ENCODE measurements around the gene CHAC2. TPM values are rescaled to one million over a fixed set of nuclear protein-coding genes. Genes with fewer than 3 reads are reported as not detected.
"Not testable (repeated sequence)": the region's sequence is repeated elsewhere in the genome, so short reads cannot be mapped to it uniquely, and the experiment has no call there.

The CHAC2 gene
- total RNA-seq, 1 donor from 2014 or later = 3.2 TPM

DNA sequence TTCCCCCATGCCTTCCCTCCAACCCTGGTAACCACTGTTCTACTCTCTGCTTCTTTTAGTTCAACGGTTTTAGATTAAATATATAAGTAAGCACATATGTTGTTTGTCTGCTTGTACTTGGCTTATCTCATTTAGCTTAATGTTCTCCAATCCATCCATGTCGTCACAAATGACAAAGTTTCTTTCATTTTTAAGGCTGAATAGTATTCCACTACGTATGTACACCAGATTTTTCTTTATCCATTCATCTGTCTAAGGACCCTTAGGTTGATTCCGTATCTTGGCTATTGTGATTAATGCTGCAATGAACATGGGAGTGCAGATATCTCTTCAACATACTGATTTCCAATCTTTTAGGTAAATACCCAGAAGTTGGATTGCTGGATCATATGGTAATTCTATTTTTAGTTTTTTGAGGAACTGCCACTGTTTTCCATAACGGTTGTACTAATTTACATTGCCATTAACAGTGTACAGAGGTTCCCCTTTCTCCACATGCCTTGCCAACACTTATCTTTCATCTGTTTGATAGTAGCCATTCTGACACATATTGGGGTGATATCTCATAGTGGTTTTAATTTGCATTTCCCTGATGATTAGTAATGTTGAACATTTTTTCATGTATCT, 11.0 kb downstream of the CHAC2 start:
- DNase-seq (ENCODE audit: low spot score) = no peak

GRCh38 chr2:53780056-53780455, 12.5 kb downstream of the CHAC2 start:
- DNase-seq (ENCODE audit: low spot score) = no peak

- DNase-seq (ENCODE audit: low spot score) = no peak
Observed at GRCh38 chr2:53782676-53783075, 15.1 kb downstream of the CHAC2 start.

DNA sequence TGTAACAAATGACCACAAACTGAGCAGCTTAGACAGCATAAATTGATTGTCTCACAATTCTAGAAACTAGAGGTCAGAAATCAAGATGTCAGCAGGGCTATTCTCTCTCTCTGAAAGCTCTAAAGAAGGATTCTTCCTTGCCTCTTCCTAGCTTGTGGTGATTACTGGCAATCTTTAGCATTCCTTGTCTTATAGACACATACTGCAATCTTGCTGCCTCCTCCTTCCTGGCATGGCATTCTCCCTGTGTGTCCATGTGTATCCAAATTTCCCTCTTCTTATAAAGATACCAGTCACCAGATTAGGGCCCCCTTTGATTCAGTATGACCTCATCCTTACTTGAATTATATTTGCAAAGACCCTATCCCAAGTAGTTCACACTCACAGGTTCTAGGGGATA, 16.8 kb downstream of the CHAC2 start:
- no peak for DNase-seq (ENCODE audit: low spot score)

GRCh38 chr2:53785366-53785765, 17.8 kb downstream of the CHAC2 start:
- no peak for DNase-seq (ENCODE audit: low spot score)

DNA sequence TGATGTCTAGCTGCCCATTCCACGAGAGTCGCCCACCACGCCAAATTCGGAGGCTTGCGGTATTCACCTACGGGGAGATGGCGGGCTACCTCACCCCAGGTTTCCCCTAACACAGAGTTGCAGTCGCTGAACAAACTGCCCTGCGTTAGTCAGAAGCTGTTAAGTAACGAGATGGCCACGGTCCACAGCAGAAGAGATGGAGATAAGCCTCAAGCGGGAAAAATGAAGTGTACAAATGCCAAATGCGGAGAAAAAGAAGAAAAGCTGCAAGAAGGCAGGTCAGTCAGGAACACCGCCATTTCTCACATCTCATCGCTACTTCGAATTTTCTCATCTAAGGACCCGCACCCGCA, 18.7 kb downstream of the CHAC2 start:
- no peak for DNase-seq (ENCODE audit: low spot score)

- peak; percentile 92 for DNase-seq (ENCODE audit: low spot score)
Observed at GRCh38 chr2:53786705-53787613, 19.4 kb downstream of the CHAC2 start, which contains the start of the genes ASB3 and ERLEC1. ASB3 (minus strand) TSS chr2:53786953; CDS start chr2:53765572, 21,381 bp downstream. ERLEC1 (plus strand) TSS chr2:53787044; CDS start chr2:53787211, 167 bp downstream.

GRCh38 chr2:53787614-53788289, 20.1 kb downstream of the CHAC2 start:
- no peak for DNase-seq (ENCODE audit: low spot score)

DNA sequence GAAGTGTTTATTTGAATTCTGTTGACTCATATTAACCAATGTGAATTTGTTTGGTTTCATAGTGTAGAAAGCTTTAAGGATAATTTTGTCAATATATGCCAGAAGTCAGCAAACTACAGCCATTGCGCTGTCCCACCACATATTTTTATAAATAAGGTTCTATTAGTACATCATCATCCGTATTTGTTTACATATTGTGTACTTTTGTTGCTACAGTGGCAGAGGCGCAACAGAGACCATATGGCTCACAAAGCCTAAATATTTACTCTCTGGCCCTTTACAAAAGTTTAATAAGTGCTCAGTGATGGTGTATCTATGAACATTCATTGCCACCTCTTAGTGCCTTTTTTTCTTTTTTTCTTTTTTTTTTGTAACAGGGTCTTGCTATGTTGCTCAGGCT, 25.7 kb downstream of the CHAC2 start:
- DNase-seq (ENCODE audit: low spot score) = no peak

DNA sequence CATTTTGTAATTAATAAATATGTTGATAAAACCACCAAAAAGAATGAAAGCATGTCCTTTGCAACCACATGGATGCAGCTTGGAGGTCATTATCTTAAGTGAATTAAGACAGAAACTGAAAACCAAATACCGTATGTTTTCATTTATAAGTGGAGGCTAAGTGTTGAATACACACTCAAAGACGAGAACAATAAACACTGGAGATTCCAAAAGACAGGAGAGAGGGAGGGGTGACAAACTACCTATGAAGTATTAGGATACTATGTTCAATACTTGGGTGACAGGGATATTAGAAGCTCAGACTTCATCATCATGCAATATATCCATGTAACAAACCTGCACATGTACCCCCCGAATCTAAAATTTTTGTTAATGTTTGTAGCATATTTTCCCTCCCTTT, 26.2 kb downstream of the CHAC2 start:
- no peak for DNase-seq (ENCODE audit: low spot score)

DNA sequence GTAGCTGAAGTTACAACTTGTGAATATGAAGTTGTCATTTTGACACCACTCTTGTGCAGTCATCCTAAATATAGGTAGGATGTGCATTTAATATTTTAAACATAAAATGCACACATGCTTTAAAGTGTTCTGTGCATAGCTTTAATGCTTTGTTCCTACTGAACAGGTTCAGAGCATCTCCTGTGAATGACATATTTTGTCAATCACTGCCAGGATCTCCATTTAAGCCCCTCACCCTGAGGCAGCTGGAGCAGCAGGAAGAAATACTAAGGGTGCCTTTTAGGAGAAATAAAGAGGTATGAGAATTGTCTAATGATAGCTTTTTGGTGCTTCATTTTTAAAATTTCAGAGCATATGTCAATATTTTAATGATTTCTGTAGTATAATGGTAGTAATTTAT, 33.9 kb downstream of the CHAC2 start:
- no peak for DNase-seq (ENCODE audit: low spot score)

GRCh38 chr2:53802617-53803151, 35.1 kb downstream of the CHAC2 start:
- no peak for DNase-seq (ENCODE audit: low spot score)

DNA sequence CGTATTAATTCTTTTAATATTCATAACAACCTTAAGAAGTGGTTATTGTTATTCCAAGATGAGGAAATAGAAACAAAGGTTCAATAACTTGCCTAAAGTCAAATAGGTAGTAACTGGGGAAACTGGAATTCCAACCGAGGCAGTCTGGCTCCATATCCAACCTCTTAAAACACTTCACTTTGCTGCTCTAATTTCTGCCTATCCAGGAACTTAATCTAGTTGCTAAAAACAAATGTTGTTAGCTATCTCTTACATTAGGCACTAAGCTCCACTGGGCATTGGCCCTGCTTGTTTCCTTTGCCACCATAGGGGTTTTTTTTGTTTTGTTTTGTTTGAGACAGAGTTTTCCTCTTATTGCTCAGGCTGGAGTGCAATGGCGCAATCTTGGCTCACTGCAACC, 44.0 kb downstream of the CHAC2 start:
- DNase-seq (ENCODE audit: low spot score) = no peak

DNA sequence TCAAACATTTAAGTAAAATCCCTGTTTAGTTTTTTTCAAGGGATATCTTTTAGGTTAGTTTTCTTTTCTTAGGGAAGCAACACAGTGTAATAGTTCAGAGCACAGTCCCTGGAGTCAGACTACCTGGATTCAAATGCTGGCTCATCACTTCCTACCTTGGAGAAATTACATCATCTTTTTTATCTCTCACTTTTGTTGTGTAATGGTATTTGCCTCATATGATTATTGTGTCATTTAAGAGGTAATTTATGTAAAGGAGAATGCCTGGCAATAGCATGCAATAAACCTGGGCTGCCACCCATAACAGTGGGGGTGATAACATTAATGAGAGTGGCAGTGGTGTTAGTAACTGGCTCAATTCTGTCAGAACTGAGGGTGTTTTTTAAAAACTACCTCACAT, 45.5 kb downstream of the CHAC2 start:
- DNase-seq (ENCODE audit: low spot score) = no peak

DNA sequence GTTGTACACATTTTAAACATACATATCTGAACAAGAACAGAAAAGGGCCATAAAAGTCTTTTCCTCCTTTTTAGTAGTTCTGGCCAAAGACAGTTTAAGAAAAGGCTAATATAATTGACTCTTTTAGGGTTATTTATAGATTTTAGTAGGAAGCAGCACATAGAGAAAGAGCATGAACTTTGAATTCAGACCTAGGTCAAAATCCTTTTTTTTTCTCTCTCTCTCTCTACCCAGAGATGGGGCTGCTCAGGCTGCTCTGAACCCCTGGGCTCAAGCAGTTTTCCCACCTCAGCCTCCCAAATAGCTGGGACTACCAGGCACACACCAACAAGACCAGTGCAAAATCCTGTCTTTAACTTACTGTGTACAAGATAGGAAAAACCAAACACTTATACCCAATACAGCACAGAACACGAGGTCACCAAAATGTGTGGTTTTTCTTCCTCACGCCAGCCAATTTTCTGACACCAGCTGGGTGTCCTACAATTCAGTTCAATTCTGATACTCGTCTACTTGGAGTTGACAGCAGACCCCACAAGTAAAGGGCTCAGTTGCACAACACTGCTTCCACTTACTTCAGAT, 51.3 kb downstream of the CHAC2 start:
- DNase-seq (ENCODE audit: low spot score) = no peak

DNA sequence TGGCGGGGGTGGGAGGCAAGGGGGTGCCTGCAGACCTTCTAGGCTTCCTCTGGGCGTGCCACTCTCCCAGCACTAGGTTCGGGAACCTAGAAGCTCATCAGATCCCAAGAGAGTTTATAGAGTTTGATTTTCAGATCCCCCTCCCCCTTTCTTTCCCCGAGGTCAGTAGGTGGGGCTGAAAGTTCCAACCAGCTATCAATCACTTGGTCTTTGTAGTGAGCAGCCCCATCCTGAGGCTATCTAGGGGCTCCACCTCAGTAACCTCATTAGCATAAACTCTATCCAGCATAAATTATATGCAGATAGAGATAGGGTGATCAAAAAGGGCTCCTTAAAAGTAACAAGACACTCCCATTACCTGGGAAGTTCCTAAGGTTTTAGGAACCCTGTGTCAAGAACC, 52.0 kb downstream of the CHAC2 start:
- DNase-seq (ENCODE audit: low spot score) = no peak

GRCh38 chr2:53820048-53820447, 52.4 kb downstream of the CHAC2 start:
- no peak for DNase-seq (ENCODE audit: low spot score)

DNA sequence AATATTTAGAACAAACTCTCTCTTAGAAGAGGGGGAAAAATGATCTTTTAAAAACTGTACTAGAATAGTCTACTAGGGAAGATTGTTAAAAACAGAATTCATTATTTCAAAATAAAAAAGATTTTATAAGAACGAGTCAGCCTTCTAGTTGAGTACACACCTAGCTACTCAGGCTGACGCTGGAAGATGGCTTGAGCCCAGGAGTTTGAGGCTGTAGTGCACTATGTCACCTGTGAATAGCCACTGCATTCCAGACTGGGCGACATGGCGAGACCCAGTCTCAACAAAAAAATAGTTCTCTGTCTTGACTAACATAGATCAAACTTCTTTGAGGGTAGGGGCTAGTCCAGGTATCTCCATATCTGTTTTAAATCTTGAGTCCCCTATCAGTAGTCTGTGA, 53.1 kb downstream of the CHAC2 start:
- no peak for DNase-seq (ENCODE audit: low spot score)

GRCh38 chr2:53821810-53822209, 54.2 kb downstream of the CHAC2 start:
- no peak for DNase-seq (ENCODE audit: low spot score)

- DNase-seq (ENCODE audit: low spot score) = not testable (repeated sequence)
Observed at GRCh38 chr2:53823639-53824038, 56.0 kb downstream of the CHAC2 start.

Measured in ureter (tissue), 1 donor.